ENCODE results near the gene RSBN1L.

GRCh38 chr7:77727527-77727926, 31.3 kb downstream of the RSBN1L start:
- TF ChIP-seq POLR2A (IDR thresholded peaks at IDR 0.05) (no peak), CTCF (IDR thresholded peaks at IDR 0.05) (no peak)
